Brain microvascular endothelial cell (primary cell): ENCODE data around the gene GDNF.

ENCODE experiments used
- DNase-seq: peaks from one replicate; pipeline ENCODE4 v3.0.0-alpha.2; 2020
- H3K27ac ChIP-seq: fragments of 250-450 bp; sonication (Bioruptor Pico); 2 replicates; pipeline ENCODE4 v1.5.1; 2020; ENCODE audit warnings: mild to moderate bottlenecking, moderate library complexity
- H3K27me3 ChIP-seq: fragments of 250-450 bp; sonication (Bioruptor Pico); replicated peaks from 2 replicates; pipeline ENCODE4 v1.5.1; 2020; ENCODE audit warnings: mild to moderate bottlenecking
- H3K36me3 ChIP-seq: fragments of 250-450 bp; sonication (Bioruptor Pico); replicated peaks from 2 replicates; pipeline ENCODE4 v1.5.1; 2020; ENCODE audit warnings: mild to moderate bottlenecking
- H3K4me3 ChIP-seq: 2 replicates; pipeline ENCODE4 v1.5.1; 2011; ENCODE audit warnings: low read depth, mild to moderate bottlenecking, control low read depth, low read length, moderate library complexity
- CTCF ChIP-seq: IDR thresholded peaks from 2 replicates; pipeline ENCODE4 v1.5.1; 2011; ENCODE audit warnings: low read depth, mild to moderate bottlenecking, moderate library complexity, low read length, control low read depth, inconsistent platforms; ENCODE audit errors: missing control alignments
- in situ Hi-C: cut with HindIII; loops from 2 replicates; pipeline ENCODE4 v1.10.0; 2017; ENCODE audit warnings: low sequenced_read_pairs, low pct_ligation_motif_present

GDNF gene

GRCh38 chr5:37769108-37769507, 70.7 kb downstream of the GDNF start:
- DNase-seq = no peak
- no peak overlapping the region for H3K27ac ChIP-seq
- H3K27me3 ChIP-seq = no peaks in the 10 kb centered on the region
- H3K4me3 ChIP-seq = no peak overlapping the region
- TF ChIP-seq CTCF = no peak
- H3K36me3 ChIP-seq = no peaks in the 10 kb centered on the region
- in situ Hi-C loops = no loop called here

GRCh38 chr5:37768371-37768770, 71.5 kb downstream of the GDNF start:
- no peak overlapping the region for H3K4me3 ChIP-seq
- in situ Hi-C loops = no loop called here
- TF ChIP-seq CTCF = no peak
- DNase-seq = no peak
- no peaks in the 10 kb centered on the region for H3K36me3 ChIP-seq
- no peak overlapping the region for H3K27ac ChIP-seq
- H3K27me3 ChIP-seq = no peaks in the 10 kb centered on the region

GRCh38 chr5:37767961-37768360, 71.9 kb downstream of the GDNF start:
- no peak overlapping the region for H3K27ac ChIP-seq
- no peak for TF ChIP-seq CTCF
- in situ Hi-C loops = no loop called here
- H3K4me3 ChIP-seq = no peak overlapping the region
- no peaks in the 10 kb centered on the region for H3K36me3 ChIP-seq
- no peak for DNase-seq
- no peaks in the 10 kb centered on the region for H3K27me3 ChIP-seq

GRCh38 chr5:37767251-37767650, 72.6 kb downstream of the GDNF start:
- DNase-seq = no peak
- in situ Hi-C loops = no loop called here

More at GRCh38 chr5:37767251-37767650, 72.6 kb downstream of the GDNF start:
- Histone ChIP-seq H3K27ac (no peak overlapping the region), H3K27me3 (no peaks in the 10 kb centered on the region), H3K36me3 (no peaks in the 10 kb centered on the region), H3K4me3 (no peak overlapping the region)
- no peak for TF ChIP-seq CTCF
